ENCODE measurements around the gene PLPP6. TPM values are rescaled to one million over a fixed set of nuclear protein-coding genes. Genes with fewer than 3 reads are reported as not detected.
A peak's percentile ranks its signal among the peaks of the same experiment; 100 is the strongest.

Gene PLPP6
- total RNA-seq, 4 donors from 2014 or later: 13.6 to 20.7 (median 17.7) TPM

- no peak overlapping the region for H3K4me3 ChIP-seq (ENCODE audit: low read depth, poor library complexity, severe bottlenecking)
- WGBS, 2 donors: 88 to 95% methylated on average over 3 of the region's 3 CpGs
- DNase-seq (ENCODE audit: low spot score in 2 of 2): no peak
- intact Hi-C loops (cut with DNase I; ENCODE audit: low total_unique reads): no loop called here
- TF ChIP-seq POLR2A (IDR thresholded peaks at IDR 0.05) (no peak), CTCF (IDR thresholded peaks at IDR 0.05) (no peak)
Observed at GRCh38 chr9:4670591-4670990, 8.5 kb downstream of the PLPP6 start.

GRCh38 chr9:4671737-4672136 is 9.6 kb downstream of the PLPP6 start:
- H3K4me3 ChIP-seq (ENCODE audit: low read depth, poor library complexity, severe bottlenecking): no peak overlapping the region
- TF ChIP-seq POLR2A (IDR thresholded peaks at IDR 0.05): no peak
- no peak for TF ChIP-seq CTCF (IDR thresholded peaks at IDR 0.05)
- no peak for DNase-seq (ENCODE audit: low spot score in 2 of 2)
- WGBS, 2 donors: 96 to 97% methylated on average over 1 of the region's 1 CpG
- intact Hi-C loops (cut with DNase I; ENCODE audit: low total_unique reads): no loop called here

- intact Hi-C loops (cut with DNase I; ENCODE audit: low total_unique reads): no loop called here
- no peak for DNase-seq (ENCODE audit: low spot score in 2 of 2)
- no peak for TF ChIP-seq CTCF (IDR thresholded peaks at IDR 0.05)
- TF ChIP-seq POLR2A (IDR thresholded peaks at IDR 0.05): no peak
- no peak overlapping the region for H3K4me3 ChIP-seq (ENCODE audit: low read depth, poor library complexity, severe bottlenecking)
Observed at GRCh38 chr9:4674783-4675182, 12.7 kb downstream of the PLPP6 start.

GRCh38 chr9:4677392-4677791 is 15.3 kb downstream of the PLPP6 start:
- no peak overlapping the region for H3K4me3 ChIP-seq (ENCODE audit: low read depth, poor library complexity, severe bottlenecking)
- intact Hi-C loops (cut with DNase I; ENCODE audit: low total_unique reads): no loop called here
- no peak for TF ChIP-seq POLR2A (IDR thresholded peaks at IDR 0.05)
- TF ChIP-seq CTCF (IDR thresholded peaks at IDR 0.05): no peak
- 94 to 98% methylated on average over 3 of the region's 3 CpGs for WGBS, 2 donors
- DNase-seq (ENCODE audit: low spot score in 2 of 2): no peak

- 0% methylated on average over 16 of the region's 16 CpGs for WGBS, 2 donors
- no peak for TF ChIP-seq CTCF (IDR thresholded peaks at IDR 0.05)
- no peak for TF ChIP-seq POLR2A (IDR thresholded peaks at IDR 0.05)
- intact Hi-C loops (cut with DNase I; ENCODE audit: low total_unique reads): no loop called here
- H3K4me3 ChIP-seq (ENCODE audit: low read depth, poor library complexity, severe bottlenecking): peak overlapping the region; percentile 45
- DNase-seq (ENCODE audit: low spot score in 2 of 2): no peak
Observed at GRCh38 chr9:4678679-4679267, 16.7 kb downstream of the PLPP6 start.
